ENCODE measurements around the gene ZNF70.

The ZNF70 gene

DNA sequence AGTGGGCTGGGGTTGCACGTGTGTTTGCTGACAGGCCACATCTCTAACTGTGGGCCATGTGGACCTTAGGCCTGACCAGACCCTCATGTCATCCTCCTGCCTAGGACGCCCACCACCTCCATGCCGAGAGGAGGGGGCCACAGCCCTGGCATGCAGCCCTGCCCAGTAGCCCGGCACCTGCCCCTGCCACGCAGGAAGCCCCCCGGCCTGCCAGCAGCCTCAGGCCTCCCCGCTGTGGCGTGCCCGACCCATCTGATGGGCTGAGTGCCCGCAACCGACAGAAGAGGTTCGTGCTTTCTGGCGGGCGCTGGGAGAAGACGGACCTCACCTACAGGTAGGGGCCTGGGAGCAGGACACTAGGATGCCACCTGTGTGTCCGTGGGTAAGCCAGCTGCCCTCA, 28.2 kb upstream of the ZNF70 start:
- no peak for DNase-seq (ENCODE audit: low read depth)

DNA sequence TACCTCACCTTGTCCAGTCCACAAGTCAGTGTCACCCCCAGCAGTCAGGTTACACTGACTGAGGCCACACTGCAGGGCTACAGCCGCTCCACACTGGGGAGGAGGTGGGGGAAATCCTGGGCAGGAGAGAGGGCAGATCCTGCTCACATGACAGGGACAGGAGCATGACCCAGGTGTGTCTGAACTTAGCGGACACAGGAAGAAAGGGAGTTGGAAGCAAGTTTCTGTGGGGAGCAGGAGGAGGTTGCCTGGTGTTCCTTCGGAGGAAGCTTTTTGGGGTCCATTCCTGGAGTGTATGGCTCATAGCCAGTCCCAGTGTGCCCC, 27.6 kb upstream of the ZNF70 start:
- DNase-seq (ENCODE audit: low read depth), result no peak

- DNase-seq (ENCODE audit: low read depth), result no peak
These were observed 27.1 kb upstream of the ZNF70 start for GRCh38 chr22:23777776-23778576.

GRCh38 chr22:23775779-23776375, 25.0 kb upstream of the ZNF70 start:
- no peak for DNase-seq (ENCODE audit: low read depth)

DNA sequence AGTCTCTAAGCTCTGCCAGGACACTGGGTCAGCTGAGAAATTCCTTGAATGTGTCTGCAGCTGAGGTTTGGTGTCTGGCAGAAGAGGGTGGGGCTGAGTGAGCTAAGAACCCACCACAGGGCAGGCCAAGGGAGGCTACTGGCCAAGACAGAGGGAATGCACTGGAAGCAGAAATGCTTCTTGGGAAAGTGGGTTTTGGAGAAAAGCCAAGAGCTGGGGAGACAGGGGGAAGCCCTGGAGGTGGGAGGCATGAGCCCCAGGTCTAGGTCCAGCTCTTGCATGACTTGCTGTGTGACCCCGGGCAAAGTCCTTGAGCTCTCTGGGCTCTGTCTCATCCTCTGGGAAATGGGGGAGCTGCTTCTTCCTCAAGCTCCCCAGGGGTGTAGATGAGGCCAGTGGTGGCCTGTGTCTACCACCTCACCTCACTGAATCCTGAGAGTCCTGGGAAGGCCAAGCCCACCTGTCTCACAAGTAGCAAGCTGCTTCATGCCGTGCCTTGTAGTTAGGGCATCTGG, 24.1 kb upstream of the ZNF70 start:
- DNase-seq (ENCODE audit: low read depth), result no peak

- no peak for DNase-seq (ENCODE audit: low read depth)
These were observed 23.4 kb upstream of the ZNF70 start for GRCh38 chr22:23774114-23774921.

DNA sequence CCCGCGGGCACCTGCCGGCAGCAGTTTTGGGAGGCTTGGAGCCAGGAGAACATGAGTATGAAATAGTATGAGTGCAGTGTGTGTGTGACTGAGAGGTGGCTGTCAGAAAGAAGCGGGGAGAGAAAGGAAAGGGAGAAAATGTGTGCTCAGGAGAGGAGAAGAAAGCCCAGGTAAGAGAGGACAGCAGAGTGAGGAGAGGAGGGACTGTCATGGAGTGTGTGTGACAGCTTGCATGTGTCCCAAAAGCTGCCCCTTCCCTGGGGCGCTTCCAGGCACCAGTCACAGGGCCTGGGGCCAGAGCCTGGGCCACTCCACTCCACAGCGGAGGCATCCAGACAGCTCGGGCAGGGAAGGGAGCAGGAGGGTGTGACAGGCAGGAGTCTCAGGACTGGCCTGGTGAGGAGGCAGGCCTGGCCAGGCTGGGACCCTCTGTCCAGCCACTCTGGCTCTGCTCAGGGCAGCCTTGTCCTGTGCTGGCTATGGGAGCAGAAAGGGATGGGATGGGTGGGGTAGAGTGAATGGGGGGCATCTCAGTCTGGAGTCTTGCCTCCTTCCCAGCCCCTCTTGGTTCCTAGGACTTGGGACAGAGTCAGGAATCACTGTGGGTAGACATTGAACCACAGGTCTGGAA, 22.7 kb upstream of the ZNF70 start:
- no peak for DNase-seq (ENCODE audit: low read depth)

- peak; percentile 29 for DNase-seq (ENCODE audit: low read depth)
These were observed 21.9 kb upstream of the ZNF70 start, which contains the start of gene MMP11 for GRCh38 chr22:23772649-23773473. Gene MMP11 (plus strand): TSS chr22:23772849. CDS start chr22:23772871, 22 bp downstream.

GRCh38 chr22:23772315-23772648, 21.4 kb upstream of the ZNF70 start:
- no peak for DNase-seq (ENCODE audit: low read depth)

DNA sequence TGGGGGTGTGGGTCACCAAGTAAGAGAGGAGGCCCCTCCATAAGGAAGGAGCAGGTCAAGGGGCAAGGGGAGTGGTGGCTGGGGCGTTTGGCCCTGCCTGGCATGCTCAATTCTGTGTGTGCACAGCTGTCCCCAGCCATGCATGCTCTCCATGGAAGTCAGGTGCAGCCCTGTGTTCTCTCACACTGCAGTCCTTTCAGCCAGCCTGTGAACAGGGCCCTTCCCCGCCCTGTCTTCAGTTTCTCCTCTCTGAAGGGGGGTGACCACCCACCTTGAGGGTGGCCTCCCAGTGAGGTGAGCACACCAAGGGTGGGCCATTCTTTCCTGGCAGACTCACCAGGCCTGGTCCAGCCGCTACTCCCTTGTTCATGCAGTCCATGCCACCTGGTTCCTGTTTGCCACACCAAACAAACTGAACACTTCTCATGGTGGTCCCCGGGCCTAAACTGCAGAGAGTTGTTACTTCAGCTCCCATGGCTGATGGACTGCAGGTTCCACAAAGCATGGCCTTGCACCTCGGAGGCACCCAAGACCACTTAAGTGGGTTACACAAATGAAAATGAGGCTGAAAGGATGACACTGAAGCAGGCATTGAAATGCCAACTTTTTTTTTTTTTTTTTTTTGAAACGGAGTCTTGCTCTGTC, 18.5 kb upstream of the ZNF70 start:
- no peak for DNase-seq (ENCODE audit: low read depth)

GRCh38 chr22:23767673-23768548, 17.0 kb upstream of the ZNF70 start, which contains the start of gene CHCHD10:
Gene CHCHD10 (minus strand): TSS chr22:23767972. CDS start chr22:23767874, 98 bp downstream.
- DNase-seq (ENCODE audit: low read depth), result peak; percentile 63

GRCh38 chr22:23767303-23767672, 16.4 kb upstream of the ZNF70 start:
- no peak for DNase-seq (ENCODE audit: low read depth)

- DNase-seq (ENCODE audit: low read depth), result no peak
These were observed 14.3 kb upstream of the ZNF70 start for GRCh38 chr22:23764899-23765881.

DNA sequence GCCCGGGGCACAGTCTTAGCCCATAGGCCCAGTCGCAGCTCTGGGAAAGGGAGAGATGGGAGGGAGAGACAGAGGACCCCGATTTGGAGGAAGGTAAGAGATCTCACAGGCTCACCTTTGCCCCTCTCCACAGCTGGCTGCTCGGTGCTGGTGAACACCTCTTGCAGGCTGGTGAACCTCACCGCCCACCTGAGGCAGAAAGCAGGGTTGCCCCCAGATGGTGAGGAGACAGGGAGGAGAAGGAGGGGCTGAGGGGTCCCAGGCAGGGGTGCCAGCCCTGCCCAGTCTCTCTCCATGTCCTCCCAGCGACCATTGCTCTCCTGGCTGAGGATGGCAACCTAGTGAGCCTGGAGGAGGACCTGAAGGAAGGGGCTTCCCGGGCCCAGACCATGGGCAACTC, 13.0 kb upstream of the ZNF70 start:
- no peak for DNase-seq (ENCODE audit: low read depth)

- DNase-seq (ENCODE audit: low read depth), result peak; percentile 43
These were observed 12.7 kb upstream of the ZNF70 start for GRCh38 chr22:23763579-23763945.

- no peak for DNase-seq (ENCODE audit: low read depth)
These were observed 12.1 kb upstream of the ZNF70 start, which contains the start of gene C22orf15 for GRCh38 chr22:23762842-23763578. Gene C22orf15 (plus strand): TSS chr22:23762990. CDS start chr22:23763307, 317 bp downstream.

- no peak for DNase-seq (ENCODE audit: low read depth)
These were observed 9.1 kb upstream of the ZNF70 start for GRCh38 chr22:23760056-23760455.

DNA sequence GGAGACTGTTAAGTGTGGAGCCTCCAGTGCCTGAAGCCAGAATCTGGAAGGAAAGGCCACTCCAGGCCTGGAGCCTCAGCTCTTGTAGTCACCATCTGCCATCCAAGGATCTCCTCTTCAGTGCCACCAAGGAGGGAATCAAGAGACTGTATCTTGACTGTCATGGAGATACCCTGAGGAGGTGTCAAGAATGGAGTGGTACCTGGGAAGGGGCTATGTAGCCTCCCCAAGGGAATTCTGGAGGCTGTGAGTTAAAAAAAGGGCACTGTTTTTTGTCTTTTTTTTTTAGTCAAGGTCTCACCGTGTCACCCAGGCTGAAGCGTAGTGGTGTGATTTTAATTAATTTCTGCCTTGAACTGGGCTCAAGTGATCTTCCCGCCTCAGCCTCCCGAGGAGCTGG, 8.7 kb upstream of the ZNF70 start:
- no peak for DNase-seq (ENCODE audit: low read depth)

Measured in stimulated activated CD8-positive, alpha-beta memory T cell treated with anti-CD3 and anti-CD28 coated beads, Interleukin-12 subunit alpha, Interleukin-12 subunit beta, amount 100 ng/mL, for 4 hours (primary cell).